HG03097 (cell line): Measurements from ENCODE around the gene SH3BP5L.
"Not testable (repeated sequence)": the region's sequence is repeated elsewhere in the genome, so short reads cannot be mapped to it uniquely, and the experiment has no call there.

ENCODE experiments used
- ATAC-seq: cut with Tn5 transposase; IDR thresholded peaks from one replicate; pipeline ENCODE4 v1.9.1; 2021; ENCODE audit not compliant: unreplicated experiment, low FRiP score

Gene SH3BP5L

GRCh38 chr1:248834343-248834940 lies 8.7 kb upstream of the SH3BP5L start:
- no peak for ATAC-seq

DNA sequence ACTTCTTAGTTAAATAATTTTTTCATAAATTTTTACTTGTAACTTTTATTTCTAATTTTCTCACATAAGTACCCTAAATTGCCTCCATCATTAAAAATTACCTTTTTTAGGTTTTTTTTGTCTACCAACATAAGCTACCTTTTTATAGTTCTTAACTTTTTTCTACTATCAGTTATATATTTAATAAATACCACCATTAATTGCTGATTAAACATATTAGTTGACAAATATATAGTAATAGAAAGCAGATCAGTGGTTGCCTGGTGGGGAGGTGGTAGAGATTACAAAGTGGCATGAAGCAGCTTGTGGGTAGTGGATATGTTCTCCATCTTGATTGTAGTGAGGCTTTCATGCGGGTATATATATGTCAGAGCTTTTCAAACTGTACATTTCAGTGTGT lies 6.1 kb upstream of the SH3BP5L start:
- ATAC-seq = no peak

DNA sequence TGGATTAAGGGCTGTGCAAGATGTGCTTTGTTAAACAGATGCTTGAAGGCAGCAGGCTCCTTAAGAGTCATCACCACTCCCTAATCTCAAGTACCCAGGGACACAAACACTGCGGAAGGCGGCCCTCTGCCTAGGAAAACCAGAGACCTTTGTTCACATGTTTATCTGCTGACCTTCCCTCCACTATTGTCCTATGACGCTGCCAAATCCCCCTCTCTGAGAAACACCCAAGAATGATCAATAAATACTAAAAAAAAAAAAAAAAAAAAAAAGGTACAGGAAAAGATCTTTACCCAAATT lies 5.0 kb upstream of the SH3BP5L start:
- not testable (repeated sequence) for ATAC-seq

- ATAC-seq = no peak
These were observed 3.1 kb upstream of the SH3BP5L start for GRCh38 chr1:248828845-248829244.

GRCh38 chr1:248825573-248825908 lies 174 bp downstream of the SH3BP5L start:
- peak; percentile 2 for ATAC-seq

GRCh38 chr1:248825136-248825535 lies 579 bp downstream of the SH3BP5L start:
- ATAC-seq = no peak

DNA sequence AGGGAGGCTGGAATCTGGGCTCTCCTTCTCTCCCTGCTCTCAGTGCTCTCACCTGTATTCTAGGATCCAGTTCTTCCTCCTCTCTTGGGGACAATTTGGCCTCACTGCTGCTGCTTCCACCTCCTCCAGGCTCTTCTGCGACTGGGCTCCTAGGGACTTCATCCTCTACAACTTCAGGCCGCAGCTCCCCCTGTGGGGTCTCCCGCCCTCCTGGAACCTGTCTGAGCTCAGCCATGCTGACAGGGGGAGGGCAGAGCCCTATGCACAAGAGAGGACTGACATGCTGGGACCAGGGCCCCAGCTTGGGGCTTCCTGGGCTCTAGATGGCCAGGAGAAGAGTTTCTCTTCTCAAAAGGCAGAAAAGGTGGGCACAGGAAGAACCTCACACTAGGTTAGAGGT lies 1.0 kb downstream of the SH3BP5L start:
- ATAC-seq = no peak

GRCh38 chr1:248824301-248824700 lies 1.4 kb downstream of the SH3BP5L start:
- no peak for ATAC-seq

DNA sequence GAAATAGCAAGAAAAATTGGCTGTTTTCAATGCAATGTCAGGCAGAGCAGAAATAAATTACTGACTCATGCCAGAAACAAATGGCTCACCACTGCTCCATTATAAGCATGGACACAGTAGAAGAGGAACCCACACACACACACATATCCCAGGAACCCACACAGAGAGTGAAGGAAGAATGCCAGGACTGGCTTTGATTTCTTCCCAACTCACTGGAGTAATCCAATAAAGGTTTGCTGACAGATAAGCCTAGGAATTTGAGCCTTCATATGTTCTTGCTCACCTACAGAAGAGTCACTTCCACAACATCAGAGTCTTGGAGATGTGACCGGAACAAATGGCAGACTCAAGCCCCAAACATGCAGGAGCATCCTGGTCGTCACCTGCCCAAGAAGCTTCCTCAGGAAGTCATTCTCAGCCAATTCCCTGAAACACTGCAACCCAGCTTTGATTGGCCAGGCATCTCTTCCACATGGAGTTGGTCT lies 2.2 kb downstream of the SH3BP5L start:
- ATAC-seq = no peak

GRCh38 chr1:248822148-248823032 lies 3.3 kb downstream of the SH3BP5L start:
- ATAC-seq = no peak

DNA sequence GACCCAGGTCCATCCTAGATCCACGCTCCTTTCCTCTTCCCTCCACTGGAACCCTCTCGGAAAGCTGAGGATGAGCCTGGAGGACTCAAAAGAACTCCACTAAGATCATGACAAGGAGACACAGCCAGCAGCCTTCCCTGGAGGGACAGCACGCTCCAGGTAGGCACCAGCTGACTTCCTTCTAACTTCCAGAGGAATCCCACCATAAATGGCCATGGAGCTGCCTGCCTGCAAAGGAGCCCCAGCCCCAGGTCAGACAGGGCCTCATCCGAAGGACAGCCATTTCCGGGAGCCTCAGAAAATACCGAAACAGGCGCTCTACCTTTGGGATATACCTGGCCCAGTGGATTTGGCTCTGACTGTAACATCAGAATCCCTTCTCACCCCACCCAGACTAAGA lies 4.1 kb downstream of the SH3BP5L start:
- ATAC-seq = no peak

- no peak for ATAC-seq
These were observed 4.6 kb downstream of the SH3BP5L start for GRCh38 chr1:248821101-248821500.

GRCh38 chr1:248820041-248820585 lies 5.6 kb downstream of the SH3BP5L start:
- ATAC-seq = no peak

DNA sequence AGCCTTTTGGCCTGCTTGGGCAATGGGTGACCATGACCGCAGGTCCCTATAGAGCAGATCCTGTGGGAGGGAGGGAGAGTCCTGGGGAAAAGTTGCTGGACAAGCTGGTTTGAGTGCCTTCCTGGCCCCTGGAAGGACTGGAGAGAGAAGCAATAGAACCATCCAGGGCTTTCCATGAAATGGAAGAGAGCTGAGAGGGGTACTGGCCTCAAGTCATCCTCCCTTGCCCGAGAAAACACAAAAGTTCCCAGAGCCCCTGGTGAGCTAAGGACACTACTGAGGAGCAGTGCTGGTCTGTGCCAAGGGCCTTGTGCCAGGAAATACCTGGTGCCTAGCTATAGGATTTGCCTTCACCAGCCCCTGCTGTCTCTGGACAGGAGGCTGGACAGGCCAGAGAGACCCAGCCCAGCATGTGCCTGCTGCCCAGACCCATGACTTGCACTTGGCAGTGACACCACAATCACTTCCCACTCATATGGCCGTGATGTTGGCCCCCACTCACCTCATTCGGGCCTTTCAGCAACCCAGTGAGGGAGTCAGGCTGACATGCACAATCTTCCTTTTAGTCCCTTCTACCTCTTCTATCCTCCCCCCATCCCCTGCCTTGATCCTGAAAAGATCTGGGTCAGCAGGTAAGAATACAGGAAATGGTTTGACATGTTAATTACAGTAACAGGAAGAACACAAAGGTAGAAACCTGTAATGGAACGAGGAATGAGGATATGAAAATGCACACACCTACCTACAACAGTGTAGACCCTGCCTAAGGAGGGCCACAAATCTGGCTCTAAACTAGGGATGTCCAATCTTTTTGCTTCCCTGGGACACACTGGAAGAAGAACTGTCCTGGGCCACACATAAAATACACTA lies 7.0 kb downstream of the SH3BP5L start:
- no peak for ATAC-seq

DNA sequence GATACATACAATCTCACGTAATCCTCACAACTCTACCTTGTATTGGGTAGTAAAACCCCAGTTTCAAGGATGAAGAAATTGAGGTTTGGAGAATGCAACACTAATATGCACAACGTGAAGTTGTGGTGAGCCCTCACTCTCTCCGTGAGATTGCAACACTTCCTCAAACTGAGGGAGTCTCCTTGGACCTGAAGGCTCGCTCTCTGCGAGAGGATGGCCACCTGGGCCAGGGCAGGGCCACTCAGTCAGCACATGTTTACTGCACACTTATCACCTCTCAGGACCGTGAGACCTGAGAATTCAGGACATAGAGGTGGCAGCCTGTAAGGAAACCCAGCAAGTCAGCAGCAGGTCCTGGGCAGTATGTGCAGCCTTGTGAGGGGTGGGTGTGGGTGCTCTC lies 8.7 kb downstream of the SH3BP5L start:
- no peak for ATAC-seq

DNA sequence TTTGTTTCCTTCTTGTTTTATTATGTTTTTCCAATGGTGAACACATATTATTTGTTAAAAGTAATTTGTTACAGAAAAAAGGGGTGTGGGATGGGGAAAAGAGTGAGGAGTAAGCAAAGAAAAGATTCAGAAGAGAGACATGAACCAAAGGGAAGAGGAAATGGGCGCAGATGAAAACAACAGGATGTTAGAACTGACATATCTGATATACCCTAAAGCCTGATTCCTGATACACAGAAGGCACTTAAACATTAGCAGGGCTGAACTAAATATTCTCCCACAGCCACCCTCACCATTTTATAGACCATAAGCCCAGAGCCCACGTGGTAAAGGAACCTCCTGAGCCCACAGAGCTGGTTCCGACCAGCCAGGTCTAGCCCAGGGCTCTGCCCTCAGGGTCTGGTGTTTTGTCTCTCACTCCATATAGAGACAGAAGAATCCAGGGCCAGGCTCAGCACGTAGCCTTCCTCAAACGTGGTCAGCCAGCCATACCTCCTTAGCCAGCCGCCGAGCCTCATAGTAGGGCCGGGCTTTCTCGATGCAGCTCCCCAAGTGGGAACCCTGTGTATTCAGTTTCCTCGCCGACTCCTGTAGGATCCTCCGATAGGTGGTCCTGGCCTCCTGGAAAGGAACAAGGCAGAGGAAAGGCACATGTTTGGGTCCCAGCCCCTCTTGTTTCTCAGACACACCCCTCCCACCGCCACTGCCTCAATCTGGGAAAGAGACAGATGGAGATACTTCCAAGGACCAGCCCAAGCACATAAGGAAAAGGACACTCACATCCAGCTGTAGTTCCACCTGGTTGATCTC lies 9.5 kb downstream of the SH3BP5L start:
- ATAC-seq = no peak

DNA sequence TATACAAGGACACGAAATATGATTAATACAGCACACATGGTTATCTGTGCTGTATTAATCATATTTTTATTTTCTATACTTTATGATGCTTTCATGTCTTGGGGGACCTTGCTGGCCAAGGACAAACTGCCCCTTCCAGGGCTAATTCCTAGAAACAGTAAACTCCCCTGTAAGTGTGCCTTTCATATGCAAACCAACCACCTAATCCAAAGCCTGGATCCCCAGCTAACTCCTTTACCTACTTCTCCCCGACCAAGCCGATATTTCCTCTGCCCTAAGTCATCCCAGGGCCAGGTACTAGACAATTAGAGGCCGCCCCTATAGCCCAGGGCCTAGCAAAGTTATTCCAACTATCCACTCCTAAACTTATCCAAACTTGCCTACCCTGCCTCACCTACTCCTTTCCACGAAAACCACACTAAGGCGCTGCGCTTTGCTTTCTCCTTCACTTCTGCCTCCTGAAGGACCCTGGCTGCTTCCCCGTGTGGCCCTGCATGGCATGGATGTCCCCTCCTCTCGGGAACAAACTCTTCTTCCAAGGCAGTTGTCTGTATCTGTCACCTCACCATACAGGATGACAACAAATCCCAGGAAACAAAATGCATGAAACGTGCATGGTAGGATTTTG lies 10.2 kb downstream of the SH3BP5L start:
- ATAC-seq = no peak

DNA sequence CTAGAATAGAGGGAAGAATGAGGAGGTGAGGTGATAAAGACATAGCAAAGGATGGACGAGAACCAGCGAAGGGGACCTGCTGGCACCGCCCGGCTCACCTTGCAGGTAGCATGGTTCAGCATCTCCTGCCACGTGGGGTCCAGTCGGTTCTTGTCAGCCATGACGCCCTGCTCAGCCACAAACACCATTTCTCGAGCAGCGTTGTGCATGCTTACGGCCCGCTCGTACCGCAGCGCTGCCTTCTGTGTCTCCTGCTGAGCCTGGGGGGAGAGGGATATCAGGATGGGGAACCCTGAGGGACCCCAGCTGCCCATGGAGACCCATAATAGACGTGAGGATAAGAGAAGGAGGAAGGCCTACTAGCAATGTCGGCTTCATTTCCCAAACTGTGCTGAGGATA lies 11.4 kb downstream of the SH3BP5L start:
- no peak for ATAC-seq

DNA sequence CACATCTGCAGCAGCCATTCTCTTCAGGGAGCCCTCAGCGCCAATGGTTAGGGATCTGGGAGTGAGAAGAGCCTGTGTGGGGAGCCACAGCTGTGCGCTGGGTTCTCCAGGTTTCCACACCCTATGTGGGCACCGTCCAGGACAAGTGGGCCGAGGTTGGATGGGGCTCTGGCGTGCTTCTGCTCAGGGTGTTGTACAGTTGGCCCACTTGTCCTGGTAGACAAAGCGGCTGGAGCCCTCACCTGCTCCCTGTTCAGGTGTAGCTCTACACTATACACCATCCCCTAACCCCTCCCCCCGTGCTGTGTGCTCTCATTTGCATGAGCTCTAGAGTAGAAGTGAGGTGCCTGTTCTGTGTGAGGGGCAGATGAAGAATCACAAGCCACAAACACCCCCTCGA lies 12.2 kb downstream of the SH3BP5L start:
- ATAC-seq = no peak
